ENCODE results near the gene STOX2.

DNA sequence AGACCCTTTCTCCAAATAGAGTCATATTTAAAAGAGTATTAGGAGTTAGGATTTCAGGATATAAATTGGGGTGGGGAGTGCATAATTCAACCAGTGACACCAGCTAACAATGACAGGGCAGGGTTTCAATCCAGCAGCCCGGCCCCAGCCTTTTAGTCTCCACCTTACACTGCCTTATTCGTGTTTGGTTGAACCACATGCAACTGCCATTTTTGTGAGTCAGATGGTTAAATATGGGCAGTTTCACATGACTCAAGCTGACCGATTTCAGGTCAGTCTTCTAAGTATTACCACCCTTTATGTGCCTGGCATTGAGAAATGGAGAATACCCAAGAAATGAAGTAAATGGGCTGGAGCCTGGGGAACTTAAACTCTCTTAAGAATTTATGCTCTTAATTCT lies 102.8 kb downstream of the STOX2 start:
- TF ChIP-seq, protein P1, sequence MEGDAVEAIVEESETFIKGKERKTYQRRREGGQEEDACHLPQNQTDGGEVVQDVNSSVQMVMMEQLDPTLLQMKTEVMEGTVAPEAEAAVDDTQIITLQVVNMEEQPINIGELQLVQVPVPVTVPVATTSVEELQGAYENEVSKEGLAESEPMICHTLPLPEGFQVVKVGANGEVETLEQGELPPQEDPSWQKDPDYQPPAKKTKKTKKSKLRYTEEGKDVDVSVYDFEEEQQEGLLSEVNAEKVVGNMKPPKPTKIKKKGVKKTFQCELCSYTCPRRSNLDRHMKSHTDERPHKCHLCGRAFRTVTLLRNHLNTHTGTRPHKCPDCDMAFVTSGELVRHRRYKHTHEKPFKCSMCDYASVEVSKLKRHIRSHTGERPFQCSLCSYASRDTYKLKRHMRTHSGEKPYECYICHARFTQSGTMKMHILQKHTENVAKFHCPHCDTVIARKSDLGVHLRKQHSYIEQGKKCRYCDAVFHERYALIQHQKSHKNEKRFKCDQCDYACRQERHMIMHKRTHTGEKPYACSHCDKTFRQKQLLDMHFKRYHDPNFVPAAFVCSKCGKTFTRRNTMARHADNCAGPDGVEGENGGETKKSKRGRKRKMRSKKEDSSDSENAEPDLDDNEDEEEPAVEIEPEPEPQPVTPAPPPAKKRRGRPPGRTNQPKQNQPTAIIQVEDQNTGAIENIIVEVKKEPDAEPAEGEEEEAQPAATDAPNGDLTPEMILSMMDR (IDR thresholded peaks at IDR 0.05; ENCODE audit: low read depth, low read length, poor library complexity, severe bottlenecking) = no peak
- no peak for TF ChIP-seq EZH2phosphoT487 (IDR thresholded peaks at IDR 0.05; ENCODE audit: borderline replicate concordance, low read length)

Data from DOHH2 (cell line).